PFSK-1 (cell line): ENCODE results near the gene MGA.

Experiments used
- POLR2AphosphoS5 ChIP-seq: IDR thresholded peaks from 2 replicates; pipeline ENCODE4 v1.6.1; 2012; ENCODE audit warnings: low read depth, mild to moderate bottlenecking, control low read depth, low read length, moderate library complexity
- SIN3A ChIP-seq: IDR thresholded peaks from 2 replicates; pipeline ENCODE4 v1.6.1; 2012; ENCODE audit warnings: mild to moderate bottlenecking, low read length, moderate library complexity, borderline replicate concordance; ENCODE audit not compliant: insufficient read depth
- TAF1 ChIP-seq: IDR thresholded peaks from 2 replicates; pipeline ENCODE4 v1.6.1; 2012; ENCODE audit warnings: low read length, control low read depth, borderline replicate concordance; ENCODE audit not compliant: insufficient read depth
- TF ChIP-seq, protein P1 (sequence below), 2 experiments: IDR thresholded peaks; 2 replicates each; pipeline versions ENCODE4 v1.6.1 to v1.8.0; 2011 to 2012; ENCODE audit warnings: low read depth in 2 of 2, low read length in 2 of 2, control low read depth in 1 of 2, inconsistent platforms in 1 of 2, mild to moderate bottlenecking in 1 of 2, moderate library complexity in 1 of 2; ENCODE audit not compliant: insufficient read depth in 1 of 2

DNA sequence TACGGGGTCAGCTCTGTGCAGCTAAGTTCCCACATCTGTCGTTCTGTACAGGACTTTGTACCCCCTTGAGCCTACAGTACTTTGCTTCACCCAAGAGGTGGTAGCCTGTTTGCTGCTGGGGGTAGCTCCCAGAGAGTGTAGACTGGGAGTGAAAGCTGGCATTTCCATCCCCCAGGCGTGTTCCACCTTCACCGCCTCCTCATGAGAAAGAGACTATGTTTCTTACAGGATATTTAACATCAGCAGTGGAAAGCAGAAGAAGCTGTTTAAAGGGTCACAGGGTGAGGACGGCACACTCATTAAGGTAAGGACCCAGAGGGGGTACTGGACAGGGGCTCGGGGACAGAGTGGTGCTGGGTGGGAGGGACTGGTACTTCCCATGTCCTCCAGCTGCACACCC is 157.6 kb downstream of the MGA start:
- TF ChIP-seq, protein P1, sequence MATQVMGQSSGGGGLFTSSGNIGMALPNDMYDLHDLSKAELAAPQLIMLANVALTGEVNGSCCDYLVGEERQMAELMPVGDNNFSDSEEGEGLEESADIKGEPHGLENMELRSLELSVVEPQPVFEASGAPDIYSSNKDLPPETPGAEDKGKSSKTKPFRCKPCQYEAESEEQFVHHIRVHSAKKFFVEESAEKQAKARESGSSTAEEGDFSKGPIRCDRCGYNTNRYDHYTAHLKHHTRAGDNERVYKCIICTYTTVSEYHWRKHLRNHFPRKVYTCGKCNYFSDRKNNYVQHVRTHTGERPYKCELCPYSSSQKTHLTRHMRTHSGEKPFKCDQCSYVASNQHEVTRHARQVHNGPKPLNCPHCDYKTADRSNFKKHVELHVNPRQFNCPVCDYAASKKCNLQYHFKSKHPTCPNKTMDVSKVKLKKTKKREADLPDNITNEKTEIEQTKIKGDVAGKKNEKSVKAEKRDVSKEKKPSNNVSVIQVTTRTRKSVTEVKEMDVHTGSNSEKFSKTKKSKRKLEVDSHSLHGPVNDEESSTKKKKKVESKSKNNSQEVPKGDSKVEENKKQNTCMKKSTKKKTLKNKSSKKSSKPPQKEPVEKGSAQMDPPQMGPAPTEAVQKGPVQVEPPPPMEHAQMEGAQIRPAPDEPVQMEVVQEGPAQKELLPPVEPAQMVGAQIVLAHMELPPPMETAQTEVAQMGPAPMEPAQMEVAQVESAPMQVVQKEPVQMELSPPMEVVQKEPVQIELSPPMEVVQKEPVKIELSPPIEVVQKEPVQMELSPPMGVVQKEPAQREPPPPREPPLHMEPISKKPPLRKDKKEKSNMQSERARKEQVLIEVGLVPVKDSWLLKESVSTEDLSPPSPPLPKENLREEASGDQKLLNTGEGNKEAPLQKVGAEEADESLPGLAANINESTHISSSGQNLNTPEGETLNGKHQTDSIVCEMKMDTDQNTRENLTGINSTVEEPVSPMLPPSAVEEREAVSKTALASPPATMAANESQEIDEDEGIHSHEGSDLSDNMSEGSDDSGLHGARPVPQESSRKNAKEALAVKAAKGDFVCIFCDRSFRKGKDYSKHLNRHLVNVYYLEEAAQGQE (IDR thresholded peaks at IDR 0.05; ENCODE audit: insufficient read depth in 1 of 2, low read depth in 2 of 2, low read length in 2 of 2), result no peak
- TF ChIP-seq POLR2AphosphoS5 (no peak), TAF1 (no peak), SIN3A (no peak)
